ENCODE results near the gene FBXO8. TPM values are rescaled to one million over a fixed set of nuclear protein-coding genes. Genes with fewer than 3 reads are reported as not detected.

The FBXO8 gene
- total RNA-seq, 1 experiment from 2014 or later: 16.7 TPM

DNA sequence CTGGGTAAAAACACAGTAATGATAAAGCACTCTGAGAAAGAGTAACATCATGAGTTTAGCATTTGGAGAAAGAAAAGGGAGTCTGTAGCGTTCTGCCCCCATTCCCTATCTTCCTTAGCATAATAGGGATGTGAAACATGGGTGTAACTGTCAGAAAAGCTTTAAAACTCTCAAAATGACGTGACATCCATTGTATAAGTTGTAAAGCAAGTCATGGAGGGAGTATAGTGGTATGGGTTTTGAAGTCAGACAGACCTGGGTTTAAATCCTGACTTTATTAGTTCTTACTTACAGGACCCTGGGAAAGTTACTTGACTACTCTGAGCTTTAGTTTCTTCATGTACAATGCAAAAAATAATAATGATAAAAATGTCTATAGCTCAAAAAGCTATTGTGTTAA is 17.1 kb downstream of the FBXO8 start:
- ChIA-PET POLR2A (ENCODE audit: unreplicated experiment) (no interaction called here), CTCF (no interaction called here)
- no TSS peak for BruUV-seq (replicated peaks)
- Histone ChIP-seq H3K9me2 (ENCODE audit: insufficient read depth) (no peaks in the 10 kb centered on the region), H3K4me3 (no peak overlapping the region), H3K79me2 (ENCODE audit: low read depth) (no peaks in the 10 kb centered on the region), H3K9me3 (ENCODE audit: insufficient read depth, low read depth) (no peaks in the 10 kb centered on the region), H3F3A (ENCODE audit: insufficient read depth, low read depth) (no peaks in the 10 kb centered on the region), H3K4me1 (replicated peaks; ENCODE audit: insufficient read depth) (no peaks in the 10 kb centered on the region), H4K20me1 (ENCODE audit: insufficient read depth) (no peaks in the 10 kb centered on the region), H3K36me3 (ENCODE audit: low read depth) (no peaks in the 10 kb centered on the region), H3K27ac (no peak overlapping the region), H3K4me2 (no peak overlapping the region), H2AFZ (no peak overlapping the region), H3K27me3 (ENCODE audit: insufficient read depth, low read depth) (no peaks in the 10 kb centered on the region)
- no peak for DNase-seq
- intact Hi-C loops (cut with micrococcal nuclease; ENCODE audit: unreplicated experiment): no loop called here
- TF ChIP-seq, protein P1, sequence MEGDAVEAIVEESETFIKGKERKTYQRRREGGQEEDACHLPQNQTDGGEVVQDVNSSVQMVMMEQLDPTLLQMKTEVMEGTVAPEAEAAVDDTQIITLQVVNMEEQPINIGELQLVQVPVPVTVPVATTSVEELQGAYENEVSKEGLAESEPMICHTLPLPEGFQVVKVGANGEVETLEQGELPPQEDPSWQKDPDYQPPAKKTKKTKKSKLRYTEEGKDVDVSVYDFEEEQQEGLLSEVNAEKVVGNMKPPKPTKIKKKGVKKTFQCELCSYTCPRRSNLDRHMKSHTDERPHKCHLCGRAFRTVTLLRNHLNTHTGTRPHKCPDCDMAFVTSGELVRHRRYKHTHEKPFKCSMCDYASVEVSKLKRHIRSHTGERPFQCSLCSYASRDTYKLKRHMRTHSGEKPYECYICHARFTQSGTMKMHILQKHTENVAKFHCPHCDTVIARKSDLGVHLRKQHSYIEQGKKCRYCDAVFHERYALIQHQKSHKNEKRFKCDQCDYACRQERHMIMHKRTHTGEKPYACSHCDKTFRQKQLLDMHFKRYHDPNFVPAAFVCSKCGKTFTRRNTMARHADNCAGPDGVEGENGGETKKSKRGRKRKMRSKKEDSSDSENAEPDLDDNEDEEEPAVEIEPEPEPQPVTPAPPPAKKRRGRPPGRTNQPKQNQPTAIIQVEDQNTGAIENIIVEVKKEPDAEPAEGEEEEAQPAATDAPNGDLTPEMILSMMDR (conservative IDR thresholded peaks at IDR 0.05): no peak
- TF ChIP-seq EZH2 (IDR thresholded peaks at IDR 0.05; ENCODE audit: low read depth): no peak

DNA sequence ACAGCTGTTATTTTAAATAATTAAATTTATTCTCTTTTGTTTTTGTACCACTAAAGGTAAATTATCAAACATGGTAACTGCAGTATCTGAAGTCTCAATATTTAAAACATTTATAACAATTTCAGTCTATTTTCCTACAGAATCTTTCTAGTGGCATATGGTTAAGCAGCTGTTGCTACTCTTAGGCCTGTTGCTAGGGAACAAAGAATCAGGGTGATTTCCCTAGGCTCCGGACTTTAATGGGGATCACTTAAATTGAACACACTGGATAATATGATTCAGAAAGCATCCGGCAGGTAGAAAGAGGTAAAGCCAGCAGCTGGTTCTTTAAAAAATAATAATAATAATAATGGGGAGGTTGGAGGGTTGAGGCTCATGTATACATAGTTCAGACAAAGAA is 17.6 kb downstream of the FBXO8 start:
- TF ChIP-seq, protein P1 (conservative IDR thresholded peaks at IDR 0.05): no peak
- no peak for TF ChIP-seq EZH2 (IDR thresholded peaks at IDR 0.05; ENCODE audit: low read depth)
- ChIA-PET POLR2A (ENCODE audit: unreplicated experiment) (no interaction called here), CTCF (no interaction called here)
- Histone ChIP-seq H3F3A (ENCODE audit: insufficient read depth, low read depth) (no peaks in the 10 kb centered on the region), H3K9me2 (ENCODE audit: insufficient read depth) (no peaks in the 10 kb centered on the region), H2AFZ (no peak overlapping the region), H3K9me3 (ENCODE audit: insufficient read depth, low read depth) (no peaks in the 10 kb centered on the region), H3K36me3 (ENCODE audit: low read depth) (no peaks in the 10 kb centered on the region), H3K4me3 (no peak overlapping the region), H3K4me2 (no peak overlapping the region), H3K4me1 (replicated peaks; ENCODE audit: insufficient read depth) (no peaks in the 10 kb centered on the region), H4K20me1 (ENCODE audit: insufficient read depth) (no peaks in the 10 kb centered on the region), H3K27ac (no peak overlapping the region), H3K27me3 (ENCODE audit: insufficient read depth, low read depth) (no peaks in the 10 kb centered on the region), H3K79me2 (ENCODE audit: low read depth) (no peaks in the 10 kb centered on the region)
- no TSS peak for BruUV-seq (replicated peaks)
- DNase-seq: no peak
- intact Hi-C loops (cut with micrococcal nuclease; ENCODE audit: unreplicated experiment): no loop called here

DNA sequence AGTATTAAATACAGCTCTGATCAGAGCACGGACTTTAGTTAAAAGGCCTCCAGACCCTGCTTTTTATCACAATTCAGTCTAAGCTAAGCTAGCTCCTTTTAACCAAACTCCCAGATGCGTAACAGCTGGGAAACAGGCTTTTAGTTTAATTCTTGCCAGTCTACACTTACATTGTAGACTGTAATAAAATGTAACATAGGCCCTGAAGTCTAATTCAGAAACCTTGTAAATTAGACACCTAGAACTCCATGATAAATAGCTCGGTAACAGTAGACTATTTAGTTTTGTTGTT is 20.1 kb downstream of the FBXO8 start:
- no peaks in the 10 kb centered on the region for H4K20me1 ChIP-seq (ENCODE audit: insufficient read depth)
- TF ChIP-seq, protein P1 (conservative IDR thresholded peaks at IDR 0.05): no peak
- TF ChIP-seq EZH2 (IDR thresholded peaks at IDR 0.05; ENCODE audit: low read depth): no peak
- no peak overlapping the region for H3K4me3 ChIP-seq
- no TSS peak for BruUV-seq (replicated peaks)
- H3K9me3 ChIP-seq (ENCODE audit: insufficient read depth, low read depth): no peaks in the 10 kb centered on the region
- no peak overlapping the region for H3K27ac ChIP-seq
- no peaks in the 10 kb centered on the region for H3K79me2 ChIP-seq (ENCODE audit: low read depth)
- ChIA-PET CTCF (no interaction called here), POLR2A (ENCODE audit: unreplicated experiment) (no interaction called here)
- no peaks in the 10 kb centered on the region for H3K36me3 ChIP-seq (ENCODE audit: low read depth)
- no peak overlapping the region for H3K4me2 ChIP-seq
- no peaks in the 10 kb centered on the region for H3K4me1 ChIP-seq (replicated peaks; ENCODE audit: insufficient read depth)
- no peak overlapping the region for H2AFZ ChIP-seq
- intact Hi-C loops (cut with micrococcal nuclease; ENCODE audit: unreplicated experiment): no loop called here
- H3F3A ChIP-seq (ENCODE audit: insufficient read depth, low read depth): no peaks in the 10 kb centered on the region
- no peaks in the 10 kb centered on the region for H3K9me2 ChIP-seq (ENCODE audit: insufficient read depth)
- no peak for DNase-seq
- no peaks in the 10 kb centered on the region for H3K27me3 ChIP-seq (ENCODE audit: insufficient read depth, low read depth)
